ENCODE measurements around the gene CDH23. TPM values are rescaled to one million over a fixed set of nuclear protein-coding genes. Genes with fewer than 3 reads are reported as not detected.

Gene CDH23
- polyA plus RNA-seq, 1 experiment, result 0.01 TPM

DNA sequence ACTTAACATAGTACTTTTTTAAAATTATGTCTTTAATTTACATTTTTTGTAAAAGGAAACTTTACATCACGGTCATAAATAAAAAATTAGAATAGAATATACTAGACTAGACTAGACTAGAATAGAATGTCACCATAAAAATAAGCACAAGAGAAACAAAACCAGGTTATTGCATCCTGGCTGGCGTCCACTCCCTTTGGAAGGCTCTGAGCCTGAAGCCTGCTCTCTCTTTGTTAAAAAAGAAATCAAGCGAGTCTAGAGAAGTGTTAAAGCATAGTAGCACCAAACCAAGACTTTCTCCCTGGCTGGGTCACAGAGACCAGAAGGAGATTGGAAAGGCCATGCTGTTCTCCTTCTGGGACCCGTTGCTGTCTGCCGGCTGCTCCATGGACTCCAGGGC is 218.2 kb downstream of the CDH23 start:
- CTCF ChIA-PET, result no interaction called here
- DNase-seq (ENCODE audit: low read depth, low spot score), result no peak
- POLR2A ChIA-PET, result no interaction called here
- Histone ChIP-seq H3K27me3 (ENCODE audit: control insufficient read depth, insufficient read depth, low read length) (peaks cover 41% of the 10 kb centered on the region), H3K27ac (ENCODE audit: low read depth, low read length) (no peak overlapping the region), H3K9me3 (ENCODE audit: control insufficient read depth, insufficient read depth, low read length) (no peaks in the 10 kb centered on the region), H3K4me3 (ENCODE audit: low read depth, low read length) (no peak overlapping the region)
- TF ChIP-seq, protein P1, sequence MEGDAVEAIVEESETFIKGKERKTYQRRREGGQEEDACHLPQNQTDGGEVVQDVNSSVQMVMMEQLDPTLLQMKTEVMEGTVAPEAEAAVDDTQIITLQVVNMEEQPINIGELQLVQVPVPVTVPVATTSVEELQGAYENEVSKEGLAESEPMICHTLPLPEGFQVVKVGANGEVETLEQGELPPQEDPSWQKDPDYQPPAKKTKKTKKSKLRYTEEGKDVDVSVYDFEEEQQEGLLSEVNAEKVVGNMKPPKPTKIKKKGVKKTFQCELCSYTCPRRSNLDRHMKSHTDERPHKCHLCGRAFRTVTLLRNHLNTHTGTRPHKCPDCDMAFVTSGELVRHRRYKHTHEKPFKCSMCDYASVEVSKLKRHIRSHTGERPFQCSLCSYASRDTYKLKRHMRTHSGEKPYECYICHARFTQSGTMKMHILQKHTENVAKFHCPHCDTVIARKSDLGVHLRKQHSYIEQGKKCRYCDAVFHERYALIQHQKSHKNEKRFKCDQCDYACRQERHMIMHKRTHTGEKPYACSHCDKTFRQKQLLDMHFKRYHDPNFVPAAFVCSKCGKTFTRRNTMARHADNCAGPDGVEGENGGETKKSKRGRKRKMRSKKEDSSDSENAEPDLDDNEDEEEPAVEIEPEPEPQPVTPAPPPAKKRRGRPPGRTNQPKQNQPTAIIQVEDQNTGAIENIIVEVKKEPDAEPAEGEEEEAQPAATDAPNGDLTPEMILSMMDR (IDR thresholded peaks at IDR 0.05; ENCODE audit: low read depth, low read length), result no peak

DNA sequence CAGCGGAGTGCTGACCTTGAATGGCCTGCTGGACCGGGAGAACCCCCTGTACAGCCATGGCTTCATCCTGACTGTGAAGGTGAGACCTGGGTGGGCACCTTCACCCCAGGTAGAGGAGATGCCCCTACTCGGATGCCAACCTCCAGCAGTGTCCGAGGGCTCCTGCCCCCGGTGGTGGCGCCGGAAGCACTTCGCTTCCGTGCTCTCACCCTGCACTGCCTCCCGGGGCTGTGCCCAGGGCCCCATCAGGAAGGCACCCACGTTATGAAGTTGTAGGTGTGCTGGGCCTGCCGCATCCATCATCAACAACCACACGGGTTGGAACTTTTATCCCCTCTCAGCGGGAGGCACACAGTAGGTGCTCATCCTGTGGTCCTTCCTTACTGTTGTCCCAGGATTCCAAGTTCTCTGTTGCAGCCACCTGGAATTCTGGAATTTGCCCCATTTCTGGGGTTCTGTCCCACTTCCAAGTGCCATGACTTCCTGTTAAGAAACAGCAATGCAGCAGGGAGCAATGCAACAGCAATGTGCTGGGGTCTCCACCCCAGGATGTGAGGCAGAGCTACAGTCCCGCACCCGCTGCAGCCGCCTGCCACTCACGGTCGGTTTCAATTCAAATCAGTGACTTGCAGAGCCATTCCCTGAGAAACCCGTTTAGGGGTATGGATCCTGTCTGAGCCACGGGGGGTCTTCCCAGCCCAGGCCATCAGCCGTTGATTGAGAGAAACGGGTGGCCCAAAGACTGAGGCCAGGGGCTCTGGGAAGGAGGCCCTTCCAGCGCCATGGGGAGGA is 219.0 kb downstream of the CDH23 start:
- peaks cover 37% of the 10 kb centered on the region for H3K27me3 ChIP-seq (ENCODE audit: control insufficient read depth, insufficient read depth, low read length)
- ChIA-PET POLR2A (no interaction called here), CTCF (no interaction called here)
- H3K27ac ChIP-seq (ENCODE audit: low read depth, low read length), result no peak overlapping the region
- H3K4me3 ChIP-seq (ENCODE audit: low read depth, low read length), result no peak overlapping the region
- TF ChIP-seq, protein P1 (IDR thresholded peaks at IDR 0.05; ENCODE audit: low read depth, low read length), result no peak
- H3K9me3 ChIP-seq (ENCODE audit: control insufficient read depth, insufficient read depth, low read length), result no peaks in the 10 kb centered on the region
- DNase-seq (ENCODE audit: low read depth, low spot score), result no peak

DNA sequence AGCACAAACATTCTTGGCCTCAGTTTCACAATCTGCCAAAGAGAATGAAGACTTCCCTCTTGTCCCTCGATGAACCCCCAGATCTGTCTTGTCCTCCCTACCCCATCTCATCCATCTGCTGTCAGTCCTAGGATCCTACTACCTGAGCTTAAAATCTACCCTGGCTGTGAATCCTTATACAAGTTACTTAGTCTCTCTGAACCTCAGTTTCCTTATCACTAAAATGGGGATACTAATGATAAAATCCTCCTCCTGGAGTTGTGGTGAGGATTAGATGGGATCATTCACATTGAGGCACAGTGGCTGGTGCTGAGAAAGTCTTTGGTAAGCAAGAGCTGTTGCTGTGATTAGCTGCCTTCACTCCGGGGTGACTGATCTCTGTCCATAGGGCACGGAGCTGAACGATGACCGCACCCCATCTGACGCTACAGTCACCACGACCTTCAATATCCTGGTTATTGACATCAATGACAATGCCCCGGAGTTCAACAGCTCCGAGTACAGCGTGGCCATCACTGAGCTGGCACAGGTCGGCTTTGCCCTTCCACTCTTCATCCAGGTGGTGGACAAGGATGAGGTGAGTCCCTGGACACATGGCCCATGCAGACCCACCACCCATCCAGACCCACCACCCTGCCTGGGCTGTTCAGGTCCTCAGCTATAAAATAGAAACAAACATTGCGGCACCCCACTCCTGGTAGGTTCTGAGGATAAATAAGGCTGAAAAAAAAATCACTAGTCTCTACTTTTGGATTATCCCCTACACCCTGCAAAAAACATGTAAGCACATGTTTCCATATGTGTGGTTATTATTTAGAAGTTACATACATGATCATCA is 220.3 kb downstream of the CDH23 start:
- Histone ChIP-seq H3K27me3 (ENCODE audit: control insufficient read depth, insufficient read depth, low read length) (peaks cover 27% of the 10 kb centered on the region), H3K9me3 (ENCODE audit: control insufficient read depth, insufficient read depth, low read length) (no peaks in the 10 kb centered on the region), H3K4me3 (ENCODE audit: low read depth, low read length) (no peak overlapping the region), H3K27ac (ENCODE audit: low read depth, low read length) (no peak overlapping the region)
- CTCF ChIA-PET, result interaction anchor here (0.6 to 1.8 kb wide), 2 partner anchors 8 to 1540 kb away, joined by 3 to 9 read pairs; no protein-coding TSS in a partner anchor
- POLR2A ChIA-PET, result no interaction called here
- no peak for DNase-seq (ENCODE audit: low read depth, low spot score)
- TF ChIP-seq, protein P1 (IDR thresholded peaks at IDR 0.05; ENCODE audit: low read depth, low read length), result no peak

DNA sequence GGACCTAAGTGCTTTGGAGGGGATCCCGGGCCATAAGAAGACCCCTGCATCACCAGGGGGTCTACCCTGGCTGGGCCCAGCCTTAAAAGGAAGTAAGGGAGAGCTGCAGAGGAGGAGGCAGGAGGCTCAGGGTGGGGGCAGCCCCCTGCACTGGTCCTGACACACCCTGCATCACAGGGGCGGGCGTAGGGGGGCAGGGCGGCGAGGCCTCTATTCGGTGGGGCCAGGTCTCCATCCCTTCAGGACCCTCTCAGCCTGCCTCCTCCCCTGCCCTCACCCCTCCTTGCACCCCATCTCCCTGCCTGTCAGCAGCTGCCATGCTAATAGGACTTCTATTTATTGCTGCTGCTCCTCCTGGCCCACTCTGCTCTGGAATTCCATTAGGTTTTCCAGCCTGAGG is 221.5 kb downstream of the CDH23 start:
- ChIA-PET POLR2A (no interaction called here), CTCF (interaction anchor here (1.8 kb wide), 1 partner anchor 9 kb away, joined by 9 read pairs; no protein-coding TSS in a partner anchor)
- no peak overlapping the region for H3K27ac ChIP-seq (ENCODE audit: low read depth, low read length)
- peaks cover 24% of the 10 kb centered on the region for H3K27me3 ChIP-seq (ENCODE audit: control insufficient read depth, insufficient read depth, low read length)
- H3K9me3 ChIP-seq (ENCODE audit: control insufficient read depth, insufficient read depth, low read length), result no peaks in the 10 kb centered on the region
- TF ChIP-seq, protein P1 (IDR thresholded peaks at IDR 0.05; ENCODE audit: low read depth, low read length), result no peak
- no peak overlapping the region for H3K4me3 ChIP-seq (ENCODE audit: low read depth, low read length)
- no peak for DNase-seq (ENCODE audit: low read depth, low spot score)

DNA sequence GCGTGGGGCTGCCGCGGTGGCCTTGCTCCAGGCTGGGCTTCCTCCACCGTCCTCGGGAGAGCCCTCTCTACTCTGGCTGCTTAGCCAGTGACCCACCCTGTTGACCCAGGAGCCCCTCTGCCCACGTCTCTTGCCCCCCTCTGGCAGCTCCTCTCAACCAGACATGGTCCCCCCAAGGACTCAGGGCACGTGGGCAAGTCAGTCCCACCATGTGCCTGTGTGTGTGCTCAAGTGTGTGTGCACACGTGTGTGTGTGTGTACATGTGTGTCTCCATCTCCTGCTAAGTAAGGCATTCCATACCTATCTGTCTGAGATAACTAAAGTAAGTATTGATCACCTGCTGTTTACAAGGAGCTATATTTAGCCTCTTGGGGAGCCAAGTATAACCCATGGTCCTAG is 221.9 kb downstream of the CDH23 start:
- H3K27me3 ChIP-seq (ENCODE audit: control insufficient read depth, insufficient read depth, low read length), result peaks cover 20% of the 10 kb centered on the region
- H3K9me3 ChIP-seq (ENCODE audit: control insufficient read depth, insufficient read depth, low read length), result no peaks in the 10 kb centered on the region
- ChIA-PET CTCF (interaction anchor here (1.8 kb wide), 1 partner anchor 10 kb away, joined by 9 read pairs; no protein-coding TSS in a partner anchor), POLR2A (no interaction called here)
- no peak for DNase-seq (ENCODE audit: low read depth, low spot score)
- no peak overlapping the region for H3K27ac ChIP-seq (ENCODE audit: low read depth, low read length)
- H3K4me3 ChIP-seq (ENCODE audit: low read depth, low read length), result no peak overlapping the region
- TF ChIP-seq, protein P1 (IDR thresholded peaks at IDR 0.05; ENCODE audit: low read depth, low read length), result no peak
